K562 (cell line): Measurements from ENCODE around the gene MCM6. TPM values are rescaled to one million over a fixed set of nuclear protein-coding genes. Genes with fewer than 3 reads are reported as not detected.
A peak's percentile ranks its signal among the peaks of the same experiment; 100 is the strongest.

Source experiments
- DMBX1 ChIP-seq: fragments of 250-450 bp; sonication (Bioruptor Pico); IDR thresholded peaks from 2 replicates; pipeline ENCODE4 v1.8.0; 2022; ENCODE audit warnings: inconsistent platforms, mild to moderate bottlenecking, moderate library complexity, borderline replicate concordance
- DNMT1 ChIP-seq: fragments of 450-650 bp; IDR thresholded peaks from 2 replicates; pipeline ENCODE4 v1.6.1; 2016; ENCODE audit warnings: antibody characterized with exemption, mild to moderate bottlenecking
- EP300 ChIP-seq: IDR thresholded peaks from 2 replicates; pipeline ENCODE4 v1.6.1; 2012; ENCODE audit warnings: low read length, improper control_type of control experiment
- FOXJ2 ChIP-seq: fragments of 200-800 bp; sonication (Bioruptor generic); IDR thresholded peaks from 2 replicates; pipeline ENCODE4 v1.6.1; 2016; ENCODE audit warnings: missing genetic modification characterization, missing compliant biosample characterization
- HNRNPLL ChIP-seq: fragments of 200-400 bp; formaldehyde crosslinking; IDR thresholded peaks from 2 replicates; pipeline ENCODE4 v1.6.1; 2017; ENCODE audit warnings: low read length, low read depth, mild to moderate bottlenecking; ENCODE audit not compliant: poor library complexity, severe bottlenecking
- NFE2L1 ChIP-seq: fragments of 450-650 bp; IDR thresholded peaks from 2 replicates; pipeline ENCODE4 v1.6.1; 2016; ENCODE audit warnings: missing genetic modification characterization, low read depth, mild to moderate bottlenecking, missing compliant biosample characterization, moderate library complexity, borderline replicate concordance
- NFIC ChIP-seq: fragments of 450-650 bp; IDR thresholded peaks from 2 replicates; pipeline ENCODE4 v1.6.1; 2017; ENCODE audit warnings: mild to moderate bottlenecking, inconsistent platforms
- NONO ChIP-seq, 2 experiments: fragments of 200-400 bp in 1 of 2; fragments of 450-650 bp in 1 of 2; formaldehyde crosslinking in 1 of 2; IDR thresholded peaks; 2 replicates each; pipeline ENCODE4 v1.6.1; 2017; ENCODE audit warnings: low read depth in 2 of 2, mild to moderate bottlenecking in 2 of 2, moderate library complexity in 2 of 2, low read length in 1 of 2
- OTX1 ChIP-seq: fragments of 450-650 bp; formaldehyde crosslinking; IDR thresholded peaks from 2 replicates; pipeline ENCODE4 v1.4.0; 2022; ENCODE audit warnings: mild to moderate bottlenecking
- POLR2A ChIP-seq: fragments of 450-650 bp; conservative IDR thresholded peaks from 2 replicates; pipeline ENCODE4 v1.6.1; 2016
- RBBP5 ChIP-seq: fragments of 200-600 bp; sonication (generic); IDR thresholded peaks from 2 replicates; pipeline ENCODE4 v1.6.1; 2012; ENCODE audit warnings: borderline replicate concordance, mild to moderate bottlenecking, low read length, control low read depth, inconsistent platforms; ENCODE audit not compliant: insufficient read depth, poor library complexity, severe bottlenecking
- SP1 ChIP-seq: sonication (generic); formaldehyde crosslinking; IDR thresholded peaks from 2 replicates; pipeline ENCODE4 v1.8.1; 2022; ENCODE audit warnings: mild to moderate bottlenecking, missing genetic modification reagents
- TSHZ1 ChIP-seq: fragments of 250-450 bp; sonication (Bioruptor Pico); IDR thresholded peaks from 2 replicates; pipeline ENCODE4 v1.4.0; 2020; ENCODE audit warnings: mild to moderate bottlenecking, moderate library complexity
- UBTF ChIP-seq, 2 experiments: IDR thresholded peaks; 2 replicates each; pipeline ENCODE4 v1.6.1; 2012; ENCODE audit warnings: improper control_type of control experiment in 2 of 2, low read depth in 2 of 2, low read length in 2 of 2, borderline replicate concordance in 1 of 2
- ZHX1 ChIP-seq: fragments of 150-350 bp; conservative IDR thresholded peaks from 2 replicates; pipeline ENCODE4 v1.6.1; 2014; ENCODE audit warnings: low read length
- ZKSCAN8 ChIP-seq: fragments of 200-800 bp; sonication (Bioruptor generic); IDR thresholded peaks from 2 replicates; pipeline ENCODE4 v1.6.1; 2016; ENCODE audit warnings: missing genetic modification characterization, missing compliant biosample characterization
- ZNF184 ChIP-seq: sonication (generic); formaldehyde crosslinking; IDR thresholded peaks from 2 replicates; pipeline ENCODE4 v1.5.0; 2020; ENCODE audit warnings: missing genetic modification reagents
- ZNF551 ChIP-seq: fragments of 250-450 bp; sonication (Bioruptor Pico); IDR thresholded peaks from 2 replicates; pipeline ENCODE4 v1.5.0; 2021; ENCODE audit warnings: mild to moderate bottlenecking, moderate library complexity
- ZNF764 ChIP-seq: fragments of 250-450 bp; sonication (Bioruptor Pico); IDR thresholded peaks from 2 replicates; pipeline ENCODE4 v1.4.0; 2020; ENCODE audit warnings: low read depth, mild to moderate bottlenecking, moderate library complexity
- polyA plus RNA-seq, 8 experiments: library from polyadenylated mRNA; depleted of rRNA in 4 of 8; stranded (reverse) in 5 of 8; unstranded in 3 of 8; fragments of >200 nt; fragmentation: Nextera tagmentation in 2 of 8; fragmentation: Illumina TruSeq in 1 of 8; extraction: Ambion mirVana in 2 of 8; extraction: Trizol in 1 of 8; gene quantifications; 2 replicates each; pipeline versions ENCODE4 v1.2.1 to v1.2.3, GENCODE V29; 2011 to 2014; ENCODE audit warnings: inconsistent platforms in 1 of 8, missing spikeins in 1 of 8
- total RNA-seq, 7 experiments: library from RNA; depleted of rRNA in 6 of 7; stranded (reverse); fragments of >200 nt in 6 of 7; fragmentation: Illumina TruSeq in 2 of 7; extraction: Trizol in 2 of 7; gene quantifications; 2 replicates each; pipeline versions ENCODE4 v1.2.1 to v1.2.3, GENCODE V29; 2011 to 2021; ENCODE audit warnings: low replicate concordance in 1 of 7
- TF ChIP-seq, protein P1 (sequence below): fragments of 250-450 bp; sonication (Bioruptor Pico); IDR thresholded peaks from 2 replicates; pipeline ENCODE4 v1.8.0; 2021; ENCODE audit warnings: moderate library complexity, mild to moderate bottlenecking, inconsistent platforms

The MCM6 gene
- total and polyA plus RNA-seq, 9 of the 15 experiments (the other 6 are each of a cell fraction or from before 2014, with no cell fraction given) = 42.6 to 133 (median 82.4) TPM

- TF ChIP-seq FOXJ2 (tag) (no peak), NFIC (no peak), SP1 (CRISPR knock-in tag) (peak; percentile 88), NFE2L1 (no peak), POLR2A (peak; percentile 87), OTX1 (CRISPR knock-in tag) (no peak), DNMT1 (no peak), ZHX1 (no peak), RBBP5 (peak; percentile 94), EP300 (no peak), ZNF551 (CRISPR knock-in tag) (no peak), TSHZ1 (CRISPR knock-in tag) (no peak), ZNF184 (CRISPR knock-in tag) (no peak), HNRNPLL (peak; percentile 51), NONO (IDR thresholded peaks at IDR 0.05; ENCODE audit: low read depth in 2 of 2, low read length in 1 of 2) (0 out of 4 replicates have a peak, but pooled peaks of 1 of the 2 experiments have one; percentile 64), ZNF764 (CRISPR knock-in tag) (no peak), DMBX1 (CRISPR knock-in tag) (no peak), ZKSCAN8 (CRISPR knock-in tag) (no peak), UBTF (IDR thresholded peaks at IDR 0.05; ENCODE audit: borderline replicate concordance in 1 of 2, low read depth in 2 of 2, low read length in 2 of 2) (no peak)
- TF ChIP-seq, protein P1, sequence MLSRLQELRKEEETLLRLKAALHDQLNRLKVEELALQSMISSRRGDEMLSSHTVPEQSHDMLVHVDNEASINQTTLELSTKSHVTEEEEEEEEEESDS (CRISPR knock-in tag) = no peak
These were observed at the start of gene MCM6 (continued) for GRCh38 chr2:135876066-135876711.
